Glutamatergic neuron (in vitro differentiated cells): ENCODE measurements around the gene LSM12. TPM values are rescaled to one million over a fixed set of nuclear protein-coding genes. Genes with fewer than 3 reads are reported as not detected.
A peak's percentile ranks its signal among the peaks of the same experiment; 100 is the strongest.

Source experiments
- DNase-seq: peaks from one replicate; pipeline ENCODE4 v3.0.0; 2022
- H3K27ac Mint-ChIP-seq: one replicate; pipeline ENCODE4 v1.8.0; 2020; ENCODE audit warnings: mild to moderate bottlenecking, mixed read lengths, inconsistent platforms; ENCODE audit not compliant: unreplicated experiment
- H3K27me3 Mint-ChIP-seq: one replicate; pipeline ENCODE4 v1.8.0; 2020; ENCODE audit warnings: mild to moderate bottlenecking, moderate library complexity, mixed read lengths, inconsistent platforms; ENCODE audit not compliant: unreplicated experiment
- H3K36me3 Mint-ChIP-seq: one replicate; pipeline ENCODE4 v1.8.0; 2020; ENCODE audit warnings: mild to moderate bottlenecking, mixed read lengths, inconsistent platforms; ENCODE audit not compliant: unreplicated experiment
- H3K4me1 Mint-ChIP-seq: one replicate; pipeline ENCODE4 v1.8.0; 2020; ENCODE audit warnings: mild to moderate bottlenecking, low read depth, mixed read lengths, inconsistent platforms; ENCODE audit not compliant: unreplicated experiment
- H3K4me3 Mint-ChIP-seq: one replicate; pipeline ENCODE4 v1.8.0; 2020; ENCODE audit warnings: mild to moderate bottlenecking, mixed read lengths, inconsistent platforms; ENCODE audit not compliant: unreplicated experiment
- H3K9me3 Mint-ChIP-seq: one replicate; pipeline ENCODE4 v1.8.0; 2020; ENCODE audit warnings: mild to moderate bottlenecking, moderate library complexity, mixed read lengths, inconsistent platforms; ENCODE audit not compliant: unreplicated experiment
- CTCF ChIP-seq: fragments of 200-600 bp; sonication (generic); IDR thresholded peaks from one replicate; pipeline ENCODE4 v1.5.0; 2021; ENCODE audit not compliant: partially characterized antibody, unreplicated experiment
- total RNA-seq: library from RNA; stranded (reverse); fragmentation: NEBNext Ultra II Directional; extraction: Animal tissue kit (Norgen Biotek cat#: 25700); gene quantifications from one replicate; pipeline ENCODE4 v1.2.1, GENCODE V29; 2021; ENCODE audit not compliant: unreplicated experiment

The LSM12 gene
- total RNA-seq, 1 donor from 2014 or later, result 57.9 TPM

DNA sequence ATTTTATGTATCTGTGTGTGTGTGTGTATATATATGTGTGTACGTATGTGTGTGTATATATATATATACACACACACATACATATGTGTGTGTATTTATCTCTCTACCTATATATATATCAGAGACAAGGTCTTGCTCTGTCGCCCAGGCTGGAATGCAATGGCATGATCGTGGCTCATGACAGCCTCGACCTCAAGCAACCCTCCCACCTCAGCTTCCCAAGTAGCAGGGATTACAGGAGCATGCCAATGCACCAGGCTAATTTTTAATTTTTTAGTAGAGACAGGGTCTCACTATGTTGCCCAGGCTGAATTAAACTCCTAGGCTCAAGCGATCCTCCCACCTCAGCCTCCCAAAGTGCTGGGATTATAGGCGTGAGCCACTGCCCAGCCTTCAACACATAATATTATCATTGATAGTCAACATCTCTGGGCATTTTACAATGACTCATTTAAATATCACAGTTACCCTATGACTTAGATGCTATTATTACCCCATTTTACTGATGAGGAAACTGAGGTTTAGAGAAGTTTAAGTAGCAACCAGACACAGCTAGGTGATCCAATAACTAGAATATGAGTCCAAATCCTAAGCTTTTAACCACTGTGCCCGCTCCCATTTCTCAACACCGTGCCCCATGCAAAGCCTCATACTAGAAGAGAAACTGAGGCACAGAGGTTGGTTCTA is 28.4 kb upstream of the LSM12 start:
- DNase-seq, result no peak
- H3K4me3 Mint-ChIP-seq, result peak overlapping the region; percentile 42
- H3K9me3 Mint-ChIP-seq, result peaks cover 1% of the 10 kb centered on the region
- peaks cover 13% of the 10 kb centered on the region for H3K27me3 Mint-ChIP-seq
- H3K4me1 Mint-ChIP-seq, result peaks cover 12% of the 10 kb centered on the region
- peak overlapping the region; percentile 59 for H3K27ac Mint-ChIP-seq
- no peak for TF ChIP-seq CTCF
- H3K36me3 Mint-ChIP-seq, result no peaks in the 10 kb centered on the region

DNA sequence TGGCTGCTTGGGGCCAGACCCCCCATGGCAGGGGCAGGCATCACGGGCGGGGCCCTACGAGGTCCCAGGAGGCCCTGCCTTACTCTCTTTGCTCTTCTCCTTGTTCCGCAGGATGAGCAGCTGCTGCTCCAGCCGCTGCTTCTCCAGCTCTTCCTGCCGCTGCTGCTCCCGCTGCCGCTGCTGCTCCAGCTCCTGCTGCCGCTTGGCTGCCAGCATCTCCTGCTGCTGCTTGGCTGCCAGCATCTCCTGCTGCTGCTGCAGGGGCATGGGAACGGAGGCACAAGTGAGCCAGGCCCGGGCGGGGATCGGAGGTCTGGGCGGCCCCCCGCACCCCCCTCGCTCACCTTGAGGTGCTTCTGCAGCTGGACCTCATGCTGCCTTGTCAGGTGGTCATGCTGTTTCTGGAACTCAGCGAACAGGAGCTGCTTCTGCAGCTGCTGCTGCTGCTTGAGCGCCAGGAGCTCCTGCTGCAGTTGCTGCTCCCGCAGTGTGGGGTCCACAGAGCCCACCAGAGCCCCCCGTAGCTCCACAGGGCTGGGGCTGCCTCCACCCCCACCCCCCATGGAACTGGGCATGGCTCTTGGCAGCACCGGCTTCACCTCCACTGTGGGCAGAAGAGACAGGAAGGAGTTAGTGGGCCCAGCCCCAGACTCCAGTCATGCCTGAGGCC is 26.9 kb upstream of the LSM12 start:
- H3K27me3 Mint-ChIP-seq, result peaks cover 14% of the 10 kb centered on the region
- no peak for TF ChIP-seq CTCF
- peak; percentile 40 for DNase-seq
- peaks cover 15% of the 10 kb centered on the region for H3K4me1 Mint-ChIP-seq
- H3K36me3 Mint-ChIP-seq, result peaks cover 3% of the 10 kb centered on the region
- no peaks in the 10 kb centered on the region for H3K9me3 Mint-ChIP-seq
- no peak overlapping the region for H3K4me3 Mint-ChIP-seq
- H3K27ac Mint-ChIP-seq, result peak overlapping the region; percentile 62

GRCh38 chr17:44092051-44092450 is 25.6 kb upstream of the LSM12 start:
- no peak for TF ChIP-seq CTCF
- peaks cover 14% of the 10 kb centered on the region for H3K27me3 Mint-ChIP-seq
- no peak for DNase-seq
- H3K36me3 Mint-ChIP-seq, result peaks cover 3% of the 10 kb centered on the region
- H3K4me1 Mint-ChIP-seq, result peaks cover 16% of the 10 kb centered on the region
- H3K9me3 Mint-ChIP-seq, result peaks cover 3% of the 10 kb centered on the region
- H3K27ac Mint-ChIP-seq, result peak overlapping the region; percentile 20
- no peak overlapping the region for H3K4me3 Mint-ChIP-seq

DNA sequence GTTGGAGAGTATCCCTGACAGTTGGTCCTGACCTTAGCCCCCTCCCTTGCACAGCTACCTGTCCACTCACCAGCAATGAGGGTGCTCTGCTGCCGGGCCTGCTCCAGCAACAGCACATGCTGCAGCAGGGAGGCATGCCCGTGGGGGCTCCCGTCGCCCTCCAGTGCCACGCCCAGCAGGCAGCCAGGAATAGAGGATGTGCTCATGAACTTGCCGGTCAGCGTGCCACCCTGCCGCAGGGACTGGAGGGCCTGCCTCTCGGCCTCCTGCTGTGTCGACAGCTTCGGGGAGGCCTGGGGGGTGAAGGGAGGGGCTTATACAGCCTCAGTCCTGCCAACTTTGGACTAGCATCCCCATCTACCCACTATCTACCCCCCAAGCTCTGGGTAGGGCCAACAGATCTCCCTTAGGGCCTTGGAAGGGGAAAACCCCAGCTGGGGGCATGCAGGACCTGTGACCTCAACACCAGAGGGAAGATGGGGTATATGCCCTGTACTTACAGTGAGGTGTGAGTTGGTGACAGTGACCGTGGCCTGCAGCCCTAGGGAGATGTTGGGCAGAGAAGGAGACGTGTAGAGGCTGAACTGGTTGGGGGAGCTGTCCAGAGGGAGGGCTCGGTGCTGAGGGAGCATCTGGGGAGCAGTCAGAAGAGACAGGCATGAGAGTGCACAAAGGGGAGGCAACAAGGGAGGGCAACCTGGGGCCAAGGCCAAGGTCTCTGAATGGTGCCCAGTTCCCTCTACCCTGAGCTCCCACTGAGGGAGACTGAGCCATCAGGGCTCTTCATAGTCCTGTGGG is 24.9 kb upstream of the LSM12 start:
- Mint-ChIP-seq H3K27ac (peak overlapping the region; percentile 20), H3K4me1 (peaks cover 18% of the 10 kb centered on the region), H3K9me3 (peaks cover 3% of the 10 kb centered on the region), H3K27me3 (peaks cover 14% of the 10 kb centered on the region), H3K4me3 (no peak overlapping the region), H3K36me3 (peaks cover 3% of the 10 kb centered on the region)
- no peak for DNase-seq
- TF ChIP-seq CTCF, result no peak
